NCI-H1417 (cell line): ENCODE results near the gene ALOX15B.

Experiments
- DNase-seq, 3 experiments: peaks; one replicate each; lab custom pipeline; 2025; lab: John Stamatoyannopoulos, UW

The ALOX15B gene

DNA sequence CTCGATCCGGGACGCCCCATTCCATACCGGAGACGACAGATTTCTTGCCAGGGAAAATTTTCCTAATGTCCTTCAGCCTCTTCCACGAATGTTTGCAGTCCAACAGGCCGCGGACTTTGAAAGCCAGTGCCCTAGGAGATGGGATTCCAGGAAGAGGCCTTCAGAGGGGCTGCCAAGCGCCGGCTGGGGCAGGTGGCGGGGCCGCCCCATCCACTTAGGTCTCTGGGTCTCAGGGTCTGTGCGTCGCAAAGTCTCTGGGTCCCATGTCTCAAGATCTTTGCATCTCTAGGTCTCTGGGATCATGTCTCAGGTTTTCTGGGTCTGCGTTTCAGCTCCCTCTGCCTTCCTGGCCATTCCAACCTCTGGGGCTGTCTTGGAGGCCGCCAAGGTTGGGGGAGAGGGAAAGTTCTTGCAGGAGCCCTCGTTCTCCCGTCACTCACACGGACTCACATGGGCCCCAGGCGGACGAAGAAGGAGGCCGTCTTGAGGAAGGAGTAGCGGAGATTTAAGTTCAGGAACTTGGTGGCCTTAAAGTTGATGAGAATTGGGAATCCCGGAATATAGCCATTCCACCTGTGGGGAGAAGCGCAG, 41.4 kb downstream of the ALOX15B start:
- DNase-seq = no peak

DNA sequence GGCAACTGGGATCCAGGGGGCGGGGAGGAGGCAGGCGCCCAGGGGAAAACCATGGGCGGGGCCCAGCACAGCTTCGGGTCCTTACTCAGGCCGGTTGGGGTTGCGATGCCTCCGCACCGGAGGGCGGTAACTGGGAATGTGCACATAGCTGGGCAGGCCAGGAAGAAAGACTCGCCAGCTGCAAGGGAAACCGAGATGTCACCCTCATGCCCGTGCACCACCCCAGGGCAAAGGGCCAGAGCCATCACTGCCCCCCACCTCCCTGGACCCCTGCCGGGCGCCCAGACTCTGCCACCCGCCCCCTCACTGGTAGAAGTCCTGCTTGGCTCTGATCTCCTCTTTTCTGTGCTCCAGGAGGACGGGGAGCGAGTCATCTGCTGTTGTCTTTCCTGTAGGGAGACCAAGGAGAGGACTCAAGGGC, 42.0 kb downstream of the ALOX15B start:
- DNase-seq = no peak

DNA sequence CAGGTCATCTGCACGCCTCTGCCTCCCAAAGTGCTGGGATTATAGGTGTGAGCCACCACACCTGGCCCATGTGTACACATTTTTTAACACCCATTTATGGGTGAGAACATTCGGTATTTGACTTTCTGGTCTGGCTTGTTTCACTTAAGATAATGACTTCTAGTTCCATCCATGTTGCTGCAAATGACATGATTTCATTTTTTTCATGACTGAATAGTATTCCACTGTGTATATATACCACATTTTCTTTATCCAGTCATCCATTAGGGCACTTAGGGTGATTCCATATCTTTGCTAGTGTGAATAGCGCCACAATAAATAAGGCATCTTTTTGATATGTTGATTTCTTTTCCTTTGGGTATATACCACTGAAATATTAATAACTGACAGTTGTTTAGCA, 43.0 kb downstream of the ALOX15B start:
- no peak for DNase-seq

DNA sequence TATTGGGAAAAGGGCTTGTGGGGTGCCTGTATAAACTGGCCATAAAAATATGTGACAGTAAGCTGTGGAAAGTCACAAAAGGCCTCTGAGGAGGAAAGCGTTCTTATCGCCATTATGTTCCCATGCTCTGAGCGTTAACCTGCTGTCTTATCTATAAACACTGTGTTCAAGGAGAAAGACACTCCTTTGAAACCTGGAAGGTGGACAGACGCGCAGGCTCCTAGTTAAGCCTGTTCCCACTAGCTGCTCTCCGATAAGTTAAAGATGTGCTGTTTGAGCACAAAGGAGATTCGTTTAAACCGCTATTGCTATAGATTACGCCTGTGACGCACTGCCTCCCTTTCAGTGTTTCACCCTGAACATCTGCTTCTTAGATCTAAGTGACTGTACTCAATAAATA, 43.4 kb downstream of the ALOX15B start:
- DNase-seq = no peak

DNA sequence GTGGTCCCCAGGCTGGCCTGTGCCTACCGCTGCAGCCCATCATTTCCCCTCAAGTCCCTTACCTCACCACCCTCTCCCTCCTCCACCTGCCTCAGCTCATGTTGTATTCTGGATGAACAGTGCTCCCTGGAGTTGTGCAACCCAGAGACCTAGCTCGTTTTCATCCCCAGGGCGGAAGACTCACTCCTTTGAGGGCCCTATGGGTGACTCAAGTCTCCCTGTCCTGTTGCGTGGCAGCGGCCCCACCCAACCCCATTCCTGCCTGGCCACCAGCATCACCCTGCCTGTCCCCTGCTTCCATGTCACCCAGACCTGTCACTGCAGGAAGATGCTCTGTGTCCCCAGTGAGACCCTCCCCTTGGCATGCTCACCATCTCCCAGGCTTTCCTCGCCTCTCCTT, 45.4 kb downstream of the ALOX15B start:
- no peak for DNase-seq

DNA sequence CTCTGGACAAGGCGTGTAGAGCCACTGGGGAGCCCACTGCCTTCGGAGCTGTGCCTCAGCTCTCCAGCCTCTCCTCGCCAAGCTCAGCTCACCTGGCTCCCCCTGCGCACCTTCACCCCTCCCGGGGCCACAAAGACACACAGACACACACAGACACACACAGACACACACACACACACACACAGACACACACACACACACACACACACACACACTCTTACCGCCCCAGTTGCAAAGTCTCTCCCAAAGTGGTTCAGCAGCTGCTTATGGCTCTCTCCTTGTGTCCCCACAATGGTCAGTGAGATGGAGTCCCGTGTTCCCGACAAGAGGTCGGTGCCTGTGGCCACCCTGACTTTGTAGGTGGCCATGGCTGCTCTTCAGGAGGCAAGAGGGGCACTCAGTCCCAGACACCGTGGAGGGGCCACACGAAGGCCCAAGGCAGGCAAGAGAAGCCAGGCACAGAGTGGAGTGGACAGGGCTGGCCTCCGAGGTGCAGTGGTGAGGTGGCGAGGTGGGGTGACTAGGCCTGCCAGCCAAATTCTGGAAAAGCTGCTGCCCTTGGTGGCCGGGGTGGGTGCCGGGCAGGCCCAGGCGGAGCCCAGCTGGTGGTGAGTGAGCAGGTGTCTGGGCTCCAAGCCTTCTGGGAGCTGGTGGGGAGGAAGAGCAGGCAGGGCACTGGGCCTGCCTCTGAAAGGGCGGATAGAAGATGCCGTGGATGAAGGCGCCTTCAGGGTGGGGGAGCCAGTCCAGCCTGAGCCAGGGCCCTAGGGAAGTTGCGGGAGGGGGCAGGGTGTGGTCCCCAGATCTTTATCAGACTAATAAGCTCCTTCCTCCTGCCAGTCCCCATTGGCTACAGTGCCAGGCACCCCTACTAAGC, 48.5 kb downstream of the ALOX15B start, which contains the start of gene ALOX12B:
Gene ALOX12B, minus strand, starts transcription at position 642 of the 877 bp plus-strand sequence. Its CDS starts 274 bp downstream, at position 368.
- no peak for DNase-seq

DNA sequence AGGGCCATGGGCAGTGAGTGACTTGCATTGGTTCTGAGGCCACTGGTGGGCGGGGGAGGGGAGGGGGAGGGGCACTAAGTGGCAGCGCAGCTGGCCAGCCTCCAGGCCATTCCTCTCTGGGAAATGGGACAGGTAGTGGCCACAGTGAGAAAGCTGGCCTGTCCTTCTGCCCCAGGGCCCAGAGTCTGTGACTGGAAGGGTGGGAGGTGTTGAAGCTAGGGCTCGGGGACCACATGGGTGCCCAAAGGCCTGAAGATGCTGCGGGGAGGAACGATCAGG, 49.0 kb downstream of the ALOX15B start:
- DNase-seq = no peak

DNA sequence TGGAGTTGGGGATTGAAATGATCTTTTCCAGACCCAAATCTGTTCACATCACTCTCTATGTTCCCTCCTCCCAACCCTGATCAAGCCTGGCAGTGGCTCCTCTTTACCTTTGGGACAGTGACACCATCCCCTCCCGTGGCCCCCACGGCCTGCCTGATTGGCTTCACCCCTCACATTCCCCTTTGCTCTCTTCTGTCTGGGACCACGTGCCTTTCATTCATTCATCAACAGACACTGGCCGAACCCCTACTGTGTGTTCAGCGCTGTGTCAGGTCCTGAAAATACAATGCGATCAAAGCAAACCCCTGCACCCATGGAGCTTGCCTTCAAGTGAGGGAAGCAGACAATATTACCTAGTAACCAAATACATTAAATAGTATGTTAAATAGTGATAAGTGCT, 50.9 kb downstream of the ALOX15B start:
- DNase-seq = no peak

DNA sequence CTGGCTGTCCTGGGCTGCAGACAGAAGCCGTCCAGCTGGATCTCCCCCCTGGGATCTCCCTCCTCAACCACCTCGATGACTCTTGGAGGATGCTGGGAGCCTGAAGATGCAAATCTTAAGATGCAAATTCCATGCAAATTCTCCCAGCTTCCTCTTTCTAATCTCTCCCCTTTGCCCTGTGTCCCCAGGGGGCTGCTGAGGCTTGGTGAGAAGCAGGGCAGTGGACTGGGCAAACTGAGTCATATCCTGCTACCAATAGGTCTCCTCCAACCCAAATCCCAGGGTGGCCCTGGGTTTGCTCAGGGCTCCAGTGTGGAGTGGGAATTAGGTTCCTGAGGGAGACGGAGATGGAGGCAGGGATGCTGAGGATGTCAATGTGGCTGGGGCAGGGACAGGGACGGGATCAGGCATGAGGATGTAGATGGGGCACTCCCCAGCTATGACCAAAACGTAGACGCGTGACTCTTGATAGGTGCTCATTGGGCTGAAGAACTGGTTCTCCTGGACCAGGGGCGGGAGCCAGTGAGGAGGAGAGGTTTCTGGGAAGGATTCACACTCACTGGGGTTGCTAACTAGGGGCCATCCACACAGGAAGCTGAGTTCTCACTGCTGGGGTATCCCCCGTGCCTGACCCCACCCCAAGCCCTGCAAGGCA, 52.3 kb downstream of the ALOX15B start:
- DNase-seq = no peak

DNA sequence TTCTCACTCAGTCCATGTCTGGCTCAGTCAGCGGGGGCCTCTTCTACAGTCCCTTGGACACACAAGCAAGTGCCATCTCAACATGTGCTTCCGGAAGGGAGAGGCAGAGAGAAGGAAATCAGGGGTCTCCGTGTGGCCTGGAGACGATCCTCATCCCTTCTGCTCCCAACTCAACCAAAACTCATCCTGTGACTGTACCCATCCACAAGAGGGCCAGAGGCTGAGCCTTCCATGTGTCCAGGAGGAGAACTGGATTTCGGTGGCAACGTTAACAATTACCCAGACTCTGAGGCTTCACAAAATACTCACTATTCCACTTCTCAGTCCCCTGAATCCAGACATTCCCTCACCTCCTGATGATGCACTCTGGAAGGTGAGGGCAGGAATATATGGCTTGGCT, 56.5 kb downstream of the ALOX15B start:
- no peak for DNase-seq

DNA sequence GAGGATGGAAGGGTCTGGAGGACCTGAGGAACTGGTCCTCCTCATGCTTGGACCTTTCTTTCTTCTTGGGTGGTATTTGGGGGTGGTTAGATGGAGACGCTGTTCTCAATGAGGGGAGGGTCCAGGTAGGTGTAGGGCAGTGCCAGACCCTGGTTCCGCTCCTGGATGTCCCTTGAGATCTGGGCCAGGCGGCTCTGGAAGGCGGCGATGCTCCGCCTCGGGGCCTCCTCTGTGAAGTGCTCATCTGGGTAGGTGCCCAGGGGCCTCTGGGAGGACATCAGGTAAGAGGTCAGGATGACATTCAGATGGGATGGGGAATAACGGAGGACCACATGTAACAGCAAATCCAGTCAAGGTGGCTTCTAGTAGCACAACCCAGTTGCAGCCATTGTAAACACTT, 57.7 kb downstream of the ALOX15B start:
- no peak for DNase-seq
